HEK293 (cell line): ENCODE data around the gene RUNX1.

ENCODE experiments used
- CTCF ChIA-PET: fragments of 350-600 bp; formaldehyde crosslinking; extraction: SDS; loops from one replicate; lab custom pipeline; 2021; ENCODE audit warnings: antibody characterized with exemption; lab: Yijun Ruan, JAX
- POLR2A ChIA-PET: fragments of 300-600 bp; formaldehyde crosslinking; extraction: SDS; loops from one replicate; lab custom pipeline; 2020; ENCODE audit warnings: antibody characterized with exemption, inconsistent platforms; lab: Yijun Ruan, JAX
- H3K27ac ChIP-seq: fragments of 200-500 bp; sonication (Bioruptor generic); 2 replicates; pipeline ENCODE4 v1.5.1; 2014; ENCODE audit warnings: low read depth, low read length, control low read depth, inconsistent platforms; ENCODE audit errors: extremely low read depth
- H3K36me3 ChIP-seq, 2 experiments: fragments of 200-500 bp in 1 of 2; sonication (Bioruptor generic) in 1 of 2; 1 replicate in 1 of 2; 2 replicates in 1 of 2; pipeline ENCODE4 v1.5.1; 2014 to 2017; ENCODE audit warnings: inconsistent platforms in 2 of 2, low read length in 2 of 2; ENCODE audit not compliant: control insufficient read depth in 2 of 2, insufficient read depth in 1 of 2
- H3K4me1 ChIP-seq: fragments of 200-500 bp; sonication (Bioruptor generic); 2 replicates; pipeline ENCODE4 v1.5.1; 2014; ENCODE audit warnings: mild to moderate bottlenecking, low read length, inconsistent platforms; ENCODE audit not compliant: control insufficient read depth, insufficient read depth
- H3K4me3 ChIP-seq: 2 replicates; pipeline ENCODE4 v1.5.1; 2011; ENCODE audit warnings: low read depth, mild to moderate bottlenecking, control low read depth, low read length, moderate library complexity
- H3K9me3 ChIP-seq: fragments of 200-500 bp; sonication (Bioruptor generic); 2 replicates; pipeline ENCODE4 v1.5.1; 2014; ENCODE audit warnings: low read depth, low read length, inconsistent platforms; ENCODE audit not compliant: control insufficient read depth, insufficient read depth
- GLI4 ChIP-seq: fragments of 450-650 bp; formaldehyde crosslinking; IDR thresholded peaks from 2 replicates; pipeline ENCODE4 v1.5.1; 2016; ENCODE audit warnings: missing biosample characterization, missing genetic modification characterization
- ZBTB26 ChIP-seq: fragments of 450-650 bp; formaldehyde crosslinking; optimal IDR thresholded peaks from 2 replicates; pipeline ENCODE3; 2016; ENCODE audit warnings: missing biosample characterization, mild to moderate bottlenecking, missing genetic modification characterization
- ZBTB7A ChIP-seq: fragments of 450-650 bp; formaldehyde crosslinking; IDR thresholded peaks from 2 replicates; pipeline ENCODE4 v1.5.1; 2016; ENCODE audit warnings: low read depth, missing biosample characterization, missing genetic modification characterization
- ZFHX2 ChIP-seq: fragments of 450-650 bp; formaldehyde crosslinking; conservative IDR thresholded peaks from 2 replicates; pipeline ENCODE4 v1.5.1; 2016; ENCODE audit warnings: missing biosample characterization, missing genetic modification characterization
- ZFP37 ChIP-seq: fragments of 450-650 bp; formaldehyde crosslinking; IDR thresholded peaks from 2 replicates; pipeline ENCODE4 v1.5.1; 2016; ENCODE audit warnings: missing biosample characterization, missing genetic modification characterization
- ZNF302 ChIP-seq: fragments of 450-650 bp; formaldehyde crosslinking; IDR thresholded peaks from 2 replicates; pipeline ENCODE4 v1.5.1; 2016; ENCODE audit warnings: missing biosample characterization, missing genetic modification characterization, low read depth
- ZNF488 ChIP-seq: fragments of 450-650 bp; formaldehyde crosslinking; IDR thresholded peaks from 2 replicates; pipeline ENCODE4 v1.5.1; 2016; ENCODE audit warnings: missing biosample characterization, missing genetic modification characterization
- ZNF501 ChIP-seq: fragments of 450-650 bp; formaldehyde crosslinking; IDR thresholded peaks from 2 replicates; pipeline ENCODE4 v1.5.1; 2016; ENCODE audit warnings: missing biosample characterization, missing genetic modification characterization
- ZNF529 ChIP-seq: fragments of 450-650 bp; formaldehyde crosslinking; IDR thresholded peaks from 2 replicates; pipeline ENCODE4 v1.5.1; 2017; ENCODE audit warnings: missing genetic modification characterization, missing biosample characterization; ENCODE audit not compliant: insufficient replicate concordance
- ZNF585B ChIP-seq: fragments of 450-650 bp; formaldehyde crosslinking; IDR thresholded peaks from 2 replicates; pipeline ENCODE4 v1.5.1; 2016; ENCODE audit warnings: missing biosample characterization, missing genetic modification characterization
- ZNF600 ChIP-seq: fragments of 450-650 bp; formaldehyde crosslinking; IDR thresholded peaks from 2 replicates; pipeline ENCODE4 v1.5.1; 2016; ENCODE audit warnings: missing biosample characterization, missing genetic modification characterization
- ZNF664 ChIP-seq: fragments of 450-650 bp; formaldehyde crosslinking; IDR thresholded peaks from 2 replicates; pipeline ENCODE4 v1.5.1; 2016; ENCODE audit warnings: missing biosample characterization, missing genetic modification characterization
- ZNF837 ChIP-seq: fragments of 450-650 bp; formaldehyde crosslinking; IDR thresholded peaks from 2 replicates; pipeline ENCODE4 v1.5.1; 2016; ENCODE audit warnings: missing biosample characterization, missing genetic modification characterization
- TF ChIP-seq, protein P1 (sequence below): fragments of 450-650 bp; formaldehyde crosslinking; conservative IDR thresholded peaks from 2 replicates; pipeline ENCODE4 v1.5.1; 2016; ENCODE audit warnings: low read depth, missing biosample characterization, missing genetic modification characterization
- TF ChIP-seq, protein P2 (sequence below): fragments of 450-650 bp; formaldehyde crosslinking; IDR thresholded peaks from 2 replicates; pipeline ENCODE4 v1.5.1; 2016; ENCODE audit warnings: missing biosample characterization, missing genetic modification characterization
- TF ChIP-seq, protein P3 (sequence below): fragments of 450-650 bp; formaldehyde crosslinking; IDR thresholded peaks from 2 replicates; pipeline ENCODE4 v1.5.1; 2017; ENCODE audit warnings: missing biosample characterization, missing genetic modification characterization
- TF ChIP-seq, protein P4 (sequence below): sonication (generic); formaldehyde crosslinking; IDR thresholded peaks from 2 replicates; pipeline ENCODE4 v1.8.1; 2022; ENCODE audit warnings: mild to moderate bottlenecking, moderate library complexity, missing genetic modification reagents
- TF ChIP-seq, protein P5 (sequence below): fragments of 450-650 bp; formaldehyde crosslinking; IDR thresholded peaks from 2 replicates; pipeline ENCODE4 v1.5.1; 2016; ENCODE audit warnings: missing biosample characterization, missing genetic modification characterization

Gene RUNX1

GRCh38 chr21:34888569-34889319, 160.4 kb downstream of the RUNX1 start (continued):
- TF ChIP-seq, protein P1, sequence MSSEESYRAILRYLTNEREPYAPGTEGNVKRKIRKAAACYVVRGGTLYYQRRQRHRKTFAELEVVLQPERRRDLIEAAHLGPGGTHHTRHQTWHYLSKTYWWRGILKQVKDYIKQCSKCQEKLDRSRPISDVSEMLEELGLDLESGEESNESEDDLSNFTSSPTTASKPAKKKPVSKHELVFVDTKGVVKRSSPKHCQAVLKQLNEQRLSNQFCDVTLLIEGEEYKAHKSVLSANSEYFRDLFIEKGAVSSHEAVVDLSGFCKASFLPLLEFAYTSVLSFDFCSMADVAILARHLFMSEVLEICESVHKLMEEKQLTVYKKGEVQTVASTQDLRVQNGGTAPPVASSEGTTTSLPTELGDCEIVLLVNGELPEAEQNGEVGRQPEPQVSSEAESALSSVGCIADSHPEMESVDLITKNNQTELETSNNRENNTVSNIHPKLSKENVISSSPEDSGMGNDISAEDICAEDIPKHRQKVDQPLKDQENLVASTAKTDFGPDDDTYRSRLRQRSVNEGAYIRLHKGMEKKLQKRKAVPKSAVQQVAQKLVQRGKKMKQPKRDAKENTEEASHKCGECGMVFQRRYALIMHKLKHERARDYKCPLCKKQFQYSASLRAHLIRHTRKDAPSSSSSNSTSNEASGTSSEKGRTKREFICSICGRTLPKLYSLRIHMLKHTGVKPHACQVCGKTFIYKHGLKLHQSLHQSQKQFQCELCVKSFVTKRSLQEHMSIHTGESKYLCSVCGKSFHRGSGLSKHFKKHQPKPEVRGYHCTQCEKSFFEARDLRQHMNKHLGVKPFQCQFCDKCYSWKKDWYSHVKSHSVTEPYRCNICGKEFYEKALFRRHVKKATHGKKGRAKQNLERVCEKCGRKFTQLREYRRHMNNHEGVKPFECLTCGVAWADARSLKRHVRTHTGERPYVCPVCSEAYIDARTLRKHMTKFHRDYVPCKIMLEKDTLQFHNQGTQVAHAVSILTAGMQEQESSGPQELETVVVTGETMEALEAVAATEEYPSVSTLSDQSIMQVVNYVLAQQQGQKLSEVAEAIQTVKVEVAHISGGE (tag by site-specific recombination) = peak; percentile 54
- 0 out of 2 replicates have a peak, but pooled peaks have one; percentile 5 for TF ChIP-seq ZBTB7A (tag by site-specific recombination)
- no peak for TF ChIP-seq ZNF488 (tag by site-specific recombination)
- TF ChIP-seq ZNF664 (tag by site-specific recombination) = no peak

- H3K4me3 ChIP-seq = peak overlapping the region; percentile 94
- no peaks in the 10 kb centered on the region for H3K36me3 ChIP-seq
- H3K27ac ChIP-seq = peak overlapping the region; percentile 95
- ChIA-PET POLR2A (interaction anchor here (0.6 to 4.5 kb wide), 37 partner anchors 8 to 1182 kb away, joined by 3 to 56 read pairs (median 4); no protein-coding TSS in a partner anchor), CTCF (interaction anchor here (0.5 to 5.2 kb wide), 8 partner anchors 11 to 1057 kb away, joined by 3 to 40 read pairs (median 3); no protein-coding TSS in a partner anchor)
- H3K4me1 ChIP-seq = peaks cover 13% of the 10 kb centered on the region; the same call in 1 of the 2 replicates
- no peaks in the 10 kb centered on the region for H3K9me3 ChIP-seq
- TF ChIP-seq ZNF302 (no peak), ZFHX2 (tag by site-specific recombination) (peak; percentile 92), ZBTB26 (tag by site-specific recombination) (peak; percentile 97), ZNF585B (peak; percentile 11; the same call in 1 of the 2 replicates), ZNF501 (tag by site-specific recombination) (no peak; the same call in 1 of the 2 replicates), ZNF837 (no peak; the same call in none of the 2 replicates), ZNF529 (no peak), GLI4 (tag by site-specific recombination) (no peak; the same call in 1 of the 2 replicates), ZFP37 (tag by site-specific recombination) (peak; percentile 92; the same call in 1 of the 2 replicates), ZNF600 (tag by site-specific recombination) (peak; percentile 95)
- TF ChIP-seq, protein P2, sequence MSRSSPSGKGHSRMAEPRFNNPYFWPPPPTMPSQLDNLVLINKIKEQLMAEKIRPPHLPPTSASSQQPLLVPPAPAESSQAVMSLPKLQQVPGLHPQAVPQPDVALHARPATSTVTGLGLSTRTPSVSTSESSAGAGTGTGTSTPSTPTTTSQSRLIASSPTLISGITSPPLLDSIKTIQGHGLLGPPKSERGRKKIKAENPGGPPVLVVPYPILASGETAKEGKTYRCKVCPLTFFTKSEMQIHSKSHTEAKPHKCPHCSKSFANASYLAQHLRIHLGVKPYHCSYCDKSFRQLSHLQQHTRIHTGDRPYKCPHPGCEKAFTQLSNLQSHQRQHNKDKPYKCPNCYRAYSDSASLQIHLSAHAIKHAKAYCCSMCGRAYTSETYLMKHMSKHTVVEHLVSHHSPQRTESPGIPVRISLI = peak; percentile 82
- TF ChIP-seq, protein P3, sequence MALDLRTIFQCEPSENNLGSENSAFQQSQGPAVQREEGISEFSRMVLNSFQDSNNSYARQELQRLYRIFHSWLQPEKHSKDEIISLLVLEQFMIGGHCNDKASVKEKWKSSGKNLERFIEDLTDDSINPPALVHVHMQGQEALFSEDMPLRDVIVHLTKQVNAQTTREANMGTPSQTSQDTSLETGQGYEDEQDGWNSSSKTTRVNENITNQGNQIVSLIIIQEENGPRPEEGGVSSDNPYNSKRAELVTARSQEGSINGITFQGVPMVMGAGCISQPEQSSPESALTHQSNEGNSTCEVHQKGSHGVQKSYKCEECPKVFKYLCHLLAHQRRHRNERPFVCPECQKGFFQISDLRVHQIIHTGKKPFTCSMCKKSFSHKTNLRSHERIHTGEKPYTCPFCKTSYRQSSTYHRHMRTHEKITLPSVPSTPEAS = peak; percentile 89
- TF ChIP-seq, protein P4, sequence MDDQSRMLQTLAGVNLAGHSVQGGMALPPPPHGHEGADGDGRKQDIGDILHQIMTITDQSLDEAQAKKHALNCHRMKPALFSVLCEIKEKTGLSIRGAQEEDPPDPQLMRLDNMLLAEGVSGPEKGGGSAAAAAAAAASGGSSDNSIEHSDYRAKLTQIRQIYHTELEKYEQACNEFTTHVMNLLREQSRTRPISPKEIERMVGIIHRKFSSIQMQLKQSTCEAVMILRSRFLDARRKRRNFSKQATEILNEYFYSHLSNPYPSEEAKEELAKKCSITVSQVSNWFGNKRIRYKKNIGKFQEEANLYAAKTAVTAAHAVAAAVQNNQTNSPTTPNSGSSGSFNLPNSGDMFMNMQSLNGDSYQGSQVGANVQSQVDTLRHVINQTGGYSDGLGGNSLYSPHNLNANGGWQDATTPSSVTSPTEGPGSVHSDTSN (CRISPR knock-in tag) = 0 out of 2 replicates have a peak, but pooled peaks have one; percentile 57
- TF ChIP-seq, protein P5, sequence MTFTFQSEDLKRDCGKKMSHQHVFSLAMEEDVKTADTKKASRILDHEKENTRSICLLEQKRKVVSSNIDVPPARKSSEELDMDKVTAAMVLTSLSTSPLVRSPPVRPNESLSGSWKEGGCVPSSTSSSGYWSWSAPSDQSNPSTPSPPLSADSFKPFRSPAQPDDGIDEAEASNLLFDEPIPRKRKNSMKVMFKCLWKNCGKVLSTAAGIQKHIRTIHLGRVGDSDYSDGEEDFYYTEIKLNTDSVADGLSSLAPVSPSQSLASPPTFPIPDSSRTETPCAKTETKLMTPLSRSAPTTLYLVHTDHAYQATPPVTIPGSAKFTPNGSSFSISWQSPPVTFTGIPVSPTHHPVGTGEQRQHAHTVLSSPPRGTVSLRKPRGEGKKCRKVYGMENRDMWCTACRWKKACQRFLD (tag by site-specific recombination) = no peak
Measured at GRCh38 chr21:34887725-34888568, 161.2 kb downstream of the RUNX1 start.
